ENCODE measurements around the gene PROC. TPM values are rescaled to one million over a fixed set of nuclear protein-coding genes. Genes with fewer than 3 reads are reported as not detected.

Gene PROC
- total RNA-seq, result under 1 TPM in 1 of 2 donors, not detected in 1; 0.50 TPM
- polyA plus RNA-seq (ENCODE audit: insufficient read length in 6 of 6), result 1 to 10 TPM; 2.7 to 4.6 (median 4.1) TPM
- long read RNA-seq, donor 1, result 0 reads
- long read RNA-seq, donor 2, result 0 reads
- long read RNA-seq, donor 3, result 0 reads
- long read RNA-seq, donor 4, result 0 reads
- long read RNA-seq, donor 5, result 0 reads
- long read RNA-seq, donor 6, partial matches to known transcripts, result 0 of 1 reads
- long read RNA-seq, donor 6, other reads (novel, unspliced or antisense), result 0 of 1 reads
- long read RNA-seq, donor 7, result 0 reads
- long read RNA-seq, donor 8, result 0 reads
- long read RNA-seq, donor 9, result 0 reads
- long read RNA-seq, donor 10, result 0 reads
- long read RNA-seq, donor 11, result 0 reads
- long read RNA-seq, donor 12, result 0 reads

GRCh38 chr2:127418300-127419111 is at the start of gene PROC:
TSS of gene PROC (plus strand) at chr2:127418427. CDS start at chr2:127419943, 1,516 bp downstream.
- no peak for TF ChIP-seq CTCF (IDR thresholded peaks at IDR 0.05)
- DNase-seq (no peak), ATAC-seq (no peak)
- Histone ChIP-seq H3K27ac (no peak within 1 kb of the TSS), H3K36me3 (no peaks in the 10 kb centered on the region), H3K4me3 (no peak within 1 kb of the TSS), H3K27me3 (peaks cover 16 to 49% of the 10 kb centered on the region in 2 donors), H3K9me3 (no peaks in the 10 kb centered on the region), H3K4me1 (peaks cover 11 to 36% of the 10 kb centered on the region in 2 donors)
- intact Hi-C loops (cut with DNase I), result no loop called here

- no peak overlapping the region for H3K4me3 ChIP-seq
- DNase-seq (no peak), ATAC-seq (no peak)
Measured at GRCh38 chr2:127370010-127370409, 48.2 kb upstream of the PROC start.

GRCh38 chr2:127371037-127371436 is 47.2 kb upstream of the PROC start:
- ATAC-seq, result no peak

More at GRCh38 chr2:127370010-127370409, 48.2 kb upstream of the PROC start:
- Histone ChIP-seq H3K27me3 (no peaks in the 10 kb centered on the region), H3K36me3 (no peaks in the 10 kb centered on the region), H3K9me3 (peaks cover 0 to 14% of the 10 kb centered on the region in 2 donors), H3K4me1 (peaks cover 0 to 27% of the 10 kb centered on the region in 2 donors), H3K27ac (no peak overlapping the region)
- no peak for TF ChIP-seq CTCF (IDR thresholded peaks at IDR 0.05)
- intact Hi-C loops (cut with DNase I), result no loop called here

GRCh38 chr2:127373362-127374083 is 44.7 kb upstream of the PROC start:
- Histone ChIP-seq H3K27me3 (no peaks in the 10 kb centered on the region), H3K27ac (no peak overlapping the region), H3K4me3 (no peak overlapping the region), H3K4me1 (no peaks in the 10 kb centered on the region), H3K9me3 (peaks cover 0 to 19% of the 10 kb centered on the region in 2 donors), H3K36me3 (peaks cover 0 to 6% of the 10 kb centered on the region in 2 donors)
- no peak for TF ChIP-seq CTCF (IDR thresholded peaks at IDR 0.05)
- intact Hi-C loops (cut with DNase I), result no loop called here
- DNase-seq, result no peak
- no peak for ATAC-seq

More at GRCh38 chr2:127371037-127371436, 47.2 kb upstream of the PROC start:
- DNase-seq, result no peak
- Histone ChIP-seq H3K27me3 (no peaks in the 10 kb centered on the region), H3K27ac (no peak overlapping the region), H3K4me1 (peaks cover 0 to 18% of the 10 kb centered on the region in 2 donors), H3K9me3 (peaks cover 0 to 14% of the 10 kb centered on the region in 2 donors), H3K36me3 (no peaks in the 10 kb centered on the region), H3K4me3 (no peak overlapping the region)
- TF ChIP-seq CTCF (IDR thresholded peaks at IDR 0.05), result no peak
- intact Hi-C loops (cut with DNase I), result no loop called here
